ENCODE results near the gene HRCT1. TPM values are rescaled to one million over a fixed set of nuclear protein-coding genes. Genes with fewer than 3 reads are reported as not detected.

Gene HRCT1
- total and polyA plus RNA-seq, 2 donors (not counting 3 experiments of a cell fraction or from before 2014, with no cell fraction given): 1.2 to 7.0 TPM

GRCh38 chr9:35914301-35914807, 8.4 kb downstream of the HRCT1 start:
- Histone ChIP-seq H3K27me3 (ENCODE audit: control insufficient read depth in 2 of 2, insufficient read depth in 2 of 2, low read length in 2 of 2) (no peaks in the 10 kb centered on the region), H3K27ac (ENCODE audit: insufficient read depth, low read depth, low read length) (no peak overlapping the region), H3K4me2 (ENCODE audit: insufficient read depth, low read length) (no peak overlapping the region), H3K4me1 (ENCODE audit: control insufficient read depth, extremely low read depth, insufficient read depth, low read length) (peaks cover 35% of the 10 kb centered on the region), H3K9ac (replicated peaks; ENCODE audit: extremely low read depth, insufficient read depth, low read length) (no peak overlapping the region), H2AFZ (ENCODE audit: low read depth, low read length) (no peak overlapping the region), H4K20me1 (replicated peaks; ENCODE audit: control insufficient read depth, extremely low read depth, insufficient read depth, low read length) (no peaks in the 10 kb centered on the region), H3K4me3 (replicated peaks in 1 of 3; ENCODE audit: insufficient read depth in 1 of 3, low read depth in 1 of 3, low read length in 3 of 3) (no peak overlapping the region), H3K79me2 (ENCODE audit: control insufficient read depth, insufficient read depth, low read length) (peaks cover 32% of the 10 kb centered on the region), H3K36me3 (ENCODE audit: control insufficient read depth in 2 of 2, extremely low read depth in 1 of 2, insufficient read depth in 2 of 2, low read length in 2 of 2) (no peaks in the 10 kb centered on the region), H3K9me1 (replicated peaks; ENCODE audit: control insufficient read depth, extremely low read depth, insufficient read depth, low read length) (no peaks in the 10 kb centered on the region), H3K9me3 (replicated peaks; ENCODE audit: control insufficient read depth, insufficient read depth, low read length) (no peaks in the 10 kb centered on the region)
- no peak for TF ChIP-seq POLR2AphosphoS5 (IDR thresholded peaks at IDR 0.05; ENCODE audit: insufficient read depth, low read depth, low read length)
- TF ChIP-seq EZH2 (IDR thresholded peaks at IDR 0.05; ENCODE audit: borderline replicate concordance, low read depth, low read length, severe bottlenecking): no peak
- no peak for TF ChIP-seq CTCF (IDR thresholded peaks at IDR 0.05; ENCODE audit: extremely low read depth in 1 of 2, insufficient read depth in 1 of 2, low read depth in 1 of 2, low read length in 2 of 2)
- no peak for TF ChIP-seq MYC (IDR thresholded peaks at IDR 0.05; ENCODE audit: low read depth, low read length)
- TF ChIP-seq JUN (IDR thresholded peaks at IDR 0.05; ENCODE audit: borderline replicate concordance, insufficient read depth, insufficient read length, low read depth): no peak
- no peak for TF ChIP-seq POLR2A (IDR thresholded peaks at IDR 0.05; ENCODE audit: low read depth, low read length)
- no peak for TF ChIP-seq MAX (IDR thresholded peaks at IDR 0.05; ENCODE audit: insufficient read depth, insufficient read length)
- TF ChIP-seq GATA2 (IDR thresholded peaks at IDR 0.05; ENCODE audit: insufficient read depth, insufficient read length, low read depth, low read length): no peak
- no peak for TF ChIP-seq FOS (IDR thresholded peaks at IDR 0.05; ENCODE audit: borderline replicate concordance, insufficient read depth, low read length)
- FAIRE-seq (peak; percentile 91), DNase-seq (ENCODE audit: low read depth, low spot score) (peak; percentile 69)
- ChIA-PET CTCF (interaction anchor here (0.5 to 3.3 kb wide), 4 partner anchors 11 to 40 kb away, joined by 3 to 14 read pairs (median 3); no protein-coding TSS in a partner anchor), POLR2A (no interaction called here)
- dilution Hi-C loops (cut with MboI; ENCODE audit: extremely low pct_ligation_motif_present, low sequenced_read_pairs) (no loop called here), intact Hi-C loops (cut with micrococcal nuclease) (no loop called here)
- BruUV-seq (replicated peaks): no TSS peak
